Lung (tissue), 12 donors: ENCODE measurements around the gene KLHL25. TPM values are rescaled to one million over a fixed set of nuclear protein-coding genes. Genes with fewer than 3 reads are reported as not detected.

Experiments used
- ATAC-seq: fragments of 200-7000 bp; cut with Tn5 transposase; one replicate; pipeline ENCODE4 v1.9.1; 2020; ENCODE audit warnings: moderate number of reproducible peaks; ENCODE audit not compliant: insufficient read depth, low FRiP score
- DNase-seq, 3 donors: peaks; one replicate each; pipeline ENCODE4 v3.0.0-alpha.2; 2013 to 2017
- H3K27ac ChIP-seq, 2 donors: one replicate each; pipeline ENCODE4 v1.5.1; 2013; ENCODE audit warnings: mild to moderate bottlenecking in 2 of 2, moderate library complexity in 2 of 2, control low read depth in 1 of 2, inconsistent platforms in 1 of 2, low read depth in 1 of 2, low read length in 1 of 2
- H3K27me3 ChIP-seq, 3 donors: one replicate each; pipeline ENCODE4 v1.5.1; 2013; ENCODE audit warnings: low read length in 2 of 3; ENCODE audit not compliant: control insufficient read depth in 3 of 3, insufficient read depth in 3 of 3
- H3K36me3 ChIP-seq, 4 donors: one replicate each; pipeline ENCODE4 v1.5.1; 2013; ENCODE audit warnings: low read length in 4 of 4, mild to moderate bottlenecking in 1 of 4, moderate library complexity in 1 of 4; ENCODE audit not compliant: control insufficient read depth in 4 of 4, insufficient read depth in 4 of 4
- H3K4me1 ChIP-seq, 5 donors: one replicate each; pipeline ENCODE4 v1.5.1; 2013; ENCODE audit warnings: low read length in 5 of 5, mild to moderate bottlenecking in 2 of 5, moderate library complexity in 1 of 5; ENCODE audit not compliant: control insufficient read depth in 5 of 5, insufficient read depth in 5 of 5
- H3K4me3 ChIP-seq: one replicate; pipeline ENCODE4 v1.5.1; 2013; ENCODE audit warnings: mild to moderate bottlenecking, control low read depth, moderate library complexity
- H3K9ac ChIP-seq, 2 donors: one replicate each; pipeline ENCODE4 v1.5.1; 2013; ENCODE audit warnings: low read length in 2 of 2, control low read depth in 1 of 2; ENCODE audit not compliant: insufficient read depth in 1 of 2
- H3K9me3 ChIP-seq, 4 donors: one replicate each; pipeline ENCODE4 v1.5.1; 2013; ENCODE audit warnings: low read length in 3 of 4, mild to moderate bottlenecking in 1 of 4, moderate library complexity in 1 of 4; ENCODE audit not compliant: control insufficient read depth in 4 of 4, insufficient read depth in 3 of 4
- WGBS, 2 donors: extraction: QIAGEN DNeasy Blood & Tissue Kit; methylation state at CpG; one replicate each; pipeline ENCODE4 v1.1.7; 2013; 5-methylcytosine and 5-hydroxymethylcytosine counted together
- polyA plus RNA-seq, 2 donors: library from polyadenylated mRNA; stranded (reverse); fragments of 200-250 nt; gene quantifications; one replicate each; pipeline ENCODE4 v1.2.1, GENCODE V29; 2013
- total RNA-seq, 2 donors: library from RNA; depleted of rRNA in 1 of 2; stranded (reverse); fragments of >200 nt in 1 of 2; gene quantifications; one replicate each; pipeline ENCODE4 v1.2.1, GENCODE V29; 2014 to 2021
- TF ChIP-seq, protein P1 (sequence below): IDR thresholded peaks from 2 replicates; pipeline ENCODE4 v1.5.1; 2012; ENCODE audit warnings: mild to moderate bottlenecking; ENCODE audit errors: control extremely low read depth, extremely low read depth
- donor health status: control.
- donor health status: control.
- donor health status: Bipolar disorder and iron deficiency.
- donor health status: healthy.
- donor health status: DM: yes; HTN: yes; CAD: no.

The KLHL25 gene
- total and polyA plus RNA-seq, 4 donors, result 3.0 to 9.2 (median 7.1) TPM

DNA sequence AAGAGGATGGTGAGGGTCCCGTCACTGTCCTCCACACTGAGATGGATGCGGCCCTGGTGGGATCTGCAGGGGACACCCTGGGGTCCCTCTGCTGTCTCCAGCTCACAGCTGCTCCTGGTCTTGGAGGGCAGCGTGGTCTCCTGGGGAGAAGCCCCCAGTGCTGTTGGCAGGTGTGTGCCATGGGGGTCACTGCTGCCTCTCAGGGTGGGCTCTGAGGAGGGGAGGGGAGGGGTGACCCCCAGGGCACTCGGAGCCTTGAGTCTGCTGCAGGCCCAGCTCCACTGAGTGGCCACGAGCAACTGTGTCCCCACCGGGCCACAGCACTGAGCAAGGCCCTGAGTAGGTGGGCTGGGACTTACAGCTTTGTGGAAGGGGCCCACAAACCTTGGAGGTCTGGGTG is 34.7 kb downstream of the KLHL25 start:
- TF ChIP-seq, protein P1, sequence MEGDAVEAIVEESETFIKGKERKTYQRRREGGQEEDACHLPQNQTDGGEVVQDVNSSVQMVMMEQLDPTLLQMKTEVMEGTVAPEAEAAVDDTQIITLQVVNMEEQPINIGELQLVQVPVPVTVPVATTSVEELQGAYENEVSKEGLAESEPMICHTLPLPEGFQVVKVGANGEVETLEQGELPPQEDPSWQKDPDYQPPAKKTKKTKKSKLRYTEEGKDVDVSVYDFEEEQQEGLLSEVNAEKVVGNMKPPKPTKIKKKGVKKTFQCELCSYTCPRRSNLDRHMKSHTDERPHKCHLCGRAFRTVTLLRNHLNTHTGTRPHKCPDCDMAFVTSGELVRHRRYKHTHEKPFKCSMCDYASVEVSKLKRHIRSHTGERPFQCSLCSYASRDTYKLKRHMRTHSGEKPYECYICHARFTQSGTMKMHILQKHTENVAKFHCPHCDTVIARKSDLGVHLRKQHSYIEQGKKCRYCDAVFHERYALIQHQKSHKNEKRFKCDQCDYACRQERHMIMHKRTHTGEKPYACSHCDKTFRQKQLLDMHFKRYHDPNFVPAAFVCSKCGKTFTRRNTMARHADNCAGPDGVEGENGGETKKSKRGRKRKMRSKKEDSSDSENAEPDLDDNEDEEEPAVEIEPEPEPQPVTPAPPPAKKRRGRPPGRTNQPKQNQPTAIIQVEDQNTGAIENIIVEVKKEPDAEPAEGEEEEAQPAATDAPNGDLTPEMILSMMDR, result no peak
- DNase-seq, result no peak
- H3K9me3 ChIP-seq, result no peaks in the 10 kb centered on the region
- H3K27me3 ChIP-seq, result no peaks in the 10 kb centered on the region
- no peak overlapping the region for H3K4me3 ChIP-seq
- 96 to 97% methylated on average over 6 of the region's 6 CpGs for WGBS, 2 donors
- no peak overlapping the region for H3K9ac ChIP-seq
- peaks cover 6 to 23% (median 11%) of the 10 kb centered on the region in 5 donors for H3K4me1 ChIP-seq
- no peak overlapping the region for H3K27ac ChIP-seq
- ATAC-seq, result no peak
- H3K36me3 ChIP-seq, result peaks cover 0 to 5% (median 4%) of the 10 kb centered on the region in 4 donors

DNA sequence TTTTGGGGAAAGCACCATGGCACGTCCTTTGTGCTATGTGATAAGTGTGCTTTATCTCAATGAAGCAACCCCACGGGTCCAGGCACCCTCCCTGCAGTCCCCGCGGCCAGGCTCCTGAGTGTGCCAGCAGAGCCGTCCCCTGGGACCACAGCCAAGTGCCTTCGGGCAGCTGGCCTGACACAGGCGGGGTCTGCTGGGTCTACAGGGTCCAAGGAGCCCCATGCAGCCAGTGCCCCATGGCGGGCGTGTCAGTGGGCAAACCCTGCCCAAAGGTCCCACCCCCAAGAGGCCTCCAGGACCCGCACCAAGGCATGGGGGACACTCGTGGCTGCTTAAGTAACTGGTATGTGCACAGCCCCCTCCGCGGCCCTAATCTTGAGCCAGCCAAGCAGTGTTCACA is 35.3 kb downstream of the KLHL25 start:
- DNase-seq, result no peak
- Histone ChIP-seq H3K36me3 (peaks cover 0 to 5% (median 4%) of the 10 kb centered on the region in 4 donors), H3K4me1 (peaks cover 6 to 26% (median 14%) of the 10 kb centered on the region in 5 donors), H3K9ac (no peak overlapping the region), H3K9me3 (no peaks in the 10 kb centered on the region), H3K4me3 (no peak overlapping the region), H3K27me3 (no peaks in the 10 kb centered on the region), H3K27ac (no peak overlapping the region)
- ATAC-seq, result no peak
- WGBS, 2 donors, result 79 to 81% methylated on average over 13 of the region's 13 CpGs
- TF ChIP-seq, protein P1, result no peak

DNA sequence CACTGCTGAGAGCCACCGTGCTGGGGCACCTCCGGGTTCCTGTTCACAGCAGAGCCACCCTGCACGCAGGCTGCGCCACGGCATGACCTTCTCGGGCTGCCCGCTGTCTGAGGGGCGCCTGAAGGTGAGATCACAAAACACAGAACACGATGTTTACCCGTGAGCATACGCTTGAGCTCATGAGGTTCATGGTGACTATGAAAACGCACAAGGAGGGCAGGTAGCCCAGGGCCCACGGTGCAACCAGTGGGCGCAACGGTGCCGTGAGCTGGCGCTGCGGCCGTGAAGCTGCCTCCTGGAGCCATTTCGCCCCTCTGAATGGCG is 36.1 kb downstream of the KLHL25 start:
- WGBS, 2 donors, result 97 to 98% methylated on average over 21 of the region's 21 CpGs
- Histone ChIP-seq H3K9ac (no peak overlapping the region), H3K9me3 (no peaks in the 10 kb centered on the region), H3K4me3 (no peak overlapping the region), H3K27ac (no peak overlapping the region), H3K4me1 (peaks cover 5 to 26% (median 8%) of the 10 kb centered on the region in 5 donors), H3K36me3 (peaks cover 0 to 5% (median 4%) of the 10 kb centered on the region in 4 donors), H3K27me3 (no peaks in the 10 kb centered on the region)
- DNase-seq, result no peak
- ATAC-seq, result no peak
- TF ChIP-seq, protein P1, result no peak
